ENCODE measurements around the gene PKHD1. TPM values are rescaled to one million over a fixed set of nuclear protein-coding genes. Genes with fewer than 3 reads are reported as not detected.

Gene PKHD1
- total RNA-seq, 1 donor from 2014 or later = 1.3 TPM

DNA sequence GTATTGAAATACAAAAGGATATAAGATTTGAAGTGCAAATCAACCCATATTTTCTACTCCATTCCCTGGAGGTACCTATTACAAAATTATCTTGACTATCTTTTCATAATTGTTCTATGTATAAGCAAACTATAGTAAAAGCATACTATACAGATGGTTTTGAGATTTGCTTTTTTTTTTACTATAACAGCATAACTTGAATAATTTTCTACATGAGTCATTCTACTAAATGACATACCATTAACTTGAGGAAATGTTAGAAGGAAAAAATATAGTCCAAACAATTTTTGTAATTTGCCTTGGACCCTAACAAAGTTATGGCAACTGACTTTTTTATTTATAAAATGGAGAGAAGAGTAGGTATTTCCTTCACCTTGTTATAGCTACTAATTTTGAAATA is 472.7 kb downstream of the PKHD1 start:
- TF ChIP-seq, protein P1, sequence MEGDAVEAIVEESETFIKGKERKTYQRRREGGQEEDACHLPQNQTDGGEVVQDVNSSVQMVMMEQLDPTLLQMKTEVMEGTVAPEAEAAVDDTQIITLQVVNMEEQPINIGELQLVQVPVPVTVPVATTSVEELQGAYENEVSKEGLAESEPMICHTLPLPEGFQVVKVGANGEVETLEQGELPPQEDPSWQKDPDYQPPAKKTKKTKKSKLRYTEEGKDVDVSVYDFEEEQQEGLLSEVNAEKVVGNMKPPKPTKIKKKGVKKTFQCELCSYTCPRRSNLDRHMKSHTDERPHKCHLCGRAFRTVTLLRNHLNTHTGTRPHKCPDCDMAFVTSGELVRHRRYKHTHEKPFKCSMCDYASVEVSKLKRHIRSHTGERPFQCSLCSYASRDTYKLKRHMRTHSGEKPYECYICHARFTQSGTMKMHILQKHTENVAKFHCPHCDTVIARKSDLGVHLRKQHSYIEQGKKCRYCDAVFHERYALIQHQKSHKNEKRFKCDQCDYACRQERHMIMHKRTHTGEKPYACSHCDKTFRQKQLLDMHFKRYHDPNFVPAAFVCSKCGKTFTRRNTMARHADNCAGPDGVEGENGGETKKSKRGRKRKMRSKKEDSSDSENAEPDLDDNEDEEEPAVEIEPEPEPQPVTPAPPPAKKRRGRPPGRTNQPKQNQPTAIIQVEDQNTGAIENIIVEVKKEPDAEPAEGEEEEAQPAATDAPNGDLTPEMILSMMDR (IDR thresholded peaks at IDR 0.05; ENCODE audit: unreplicated experiment) = no peak
- H3K27me3 Mint-ChIP-seq = no peaks in the 10 kb centered on the region

DNA sequence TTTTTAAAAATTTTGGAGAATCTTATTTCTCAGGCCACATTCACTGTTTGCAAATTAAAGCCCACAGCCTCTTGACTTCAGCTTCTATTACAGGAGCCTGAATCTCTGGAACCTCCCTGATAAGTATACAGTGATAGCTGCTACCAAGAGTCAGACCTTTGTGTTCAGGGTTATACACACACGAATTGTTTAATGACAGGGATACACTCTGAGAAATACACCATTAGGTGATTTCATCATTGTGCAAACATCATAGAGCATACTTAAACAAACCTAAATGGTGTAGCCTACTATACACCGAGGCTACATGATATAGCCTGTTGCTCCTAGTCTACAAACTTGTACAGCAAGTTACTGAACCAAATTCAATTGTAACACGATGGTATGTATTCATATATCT is 473.9 kb downstream of the PKHD1 start:
- DNase-seq (ENCODE audit: low spot score, unreplicated experiment) = no peak
- Mint-ChIP-seq H3K4me3 (ENCODE audit: low read depth) (no peak overlapping the region), H3K9me3 (ENCODE audit: low read depth) (no peaks in the 10 kb centered on the region), H3K27me3 (no peaks in the 10 kb centered on the region), H3K36me3 (ENCODE audit: insufficient read depth) (no peaks in the 10 kb centered on the region), H3K27ac (no peak overlapping the region), H3K4me1 (ENCODE audit: low read depth) (no peaks in the 10 kb centered on the region)
- TF ChIP-seq, protein P1 (IDR thresholded peaks at IDR 0.05; ENCODE audit: unreplicated experiment) = no peak

More for the DNA sequence above, 472.7 kb downstream of the PKHD1 start:
- no peaks in the 10 kb centered on the region for H3K9me3 Mint-ChIP-seq (ENCODE audit: low read depth)
- no peaks in the 10 kb centered on the region for H3K36me3 Mint-ChIP-seq (ENCODE audit: insufficient read depth)
- no peak for DNase-seq (ENCODE audit: low spot score, unreplicated experiment)
- H3K27ac Mint-ChIP-seq = no peak overlapping the region
- no peaks in the 10 kb centered on the region for H3K4me1 Mint-ChIP-seq (ENCODE audit: low read depth)
- no peak overlapping the region for H3K4me3 Mint-ChIP-seq (ENCODE audit: low read depth)

DNA sequence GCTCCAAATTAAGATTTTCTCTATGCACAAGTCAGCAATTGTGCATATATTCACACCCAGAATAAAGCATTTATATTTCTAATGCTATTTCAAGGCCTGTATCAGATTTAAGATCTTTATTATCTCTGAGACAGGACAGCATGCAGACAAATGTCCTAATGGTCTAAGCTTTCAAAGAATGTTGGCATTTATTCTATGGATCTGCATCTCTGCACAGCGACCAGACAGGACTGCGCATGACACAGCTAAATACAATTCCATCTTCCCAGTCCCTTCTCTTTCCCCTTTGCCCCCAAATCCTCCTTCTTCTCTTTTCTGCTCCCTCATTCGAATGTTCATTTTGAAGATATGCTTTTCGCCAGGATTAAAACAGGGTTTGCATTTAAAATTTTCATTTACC is 478.5 kb downstream of the PKHD1 start:
- peaks cover 3% of the 10 kb centered on the region for H3K9me3 Mint-ChIP-seq (ENCODE audit: low read depth)
- no peaks in the 10 kb centered on the region for H3K27me3 Mint-ChIP-seq
- no peak overlapping the region for H3K27ac Mint-ChIP-seq
- no peak overlapping the region for H3K4me3 Mint-ChIP-seq (ENCODE audit: low read depth)
- no peak for DNase-seq (ENCODE audit: low spot score, unreplicated experiment)
- H3K4me1 Mint-ChIP-seq (ENCODE audit: low read depth) = no peaks in the 10 kb centered on the region
- no peaks in the 10 kb centered on the region for H3K36me3 Mint-ChIP-seq (ENCODE audit: insufficient read depth)
- TF ChIP-seq, protein P1 (IDR thresholded peaks at IDR 0.05; ENCODE audit: unreplicated experiment) = no peak

DNA sequence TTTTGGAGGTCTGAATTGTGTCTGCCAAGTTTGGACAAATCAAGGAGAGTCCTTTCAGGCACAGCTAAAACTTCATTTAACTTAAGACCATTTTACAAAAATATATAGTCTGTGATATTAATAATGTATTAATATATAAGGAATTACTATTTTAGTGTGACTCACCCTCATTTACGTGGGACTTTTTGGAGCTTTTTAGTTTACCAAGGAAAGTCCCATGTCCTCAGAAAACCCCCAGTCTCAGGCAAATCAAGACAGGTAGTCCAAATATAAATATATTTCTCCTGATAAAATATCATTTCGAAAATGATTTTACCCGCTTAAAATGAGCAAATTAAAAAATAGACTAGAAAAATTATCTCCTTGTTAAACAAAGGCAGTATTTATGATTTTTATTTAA is 479.0 kb downstream of the PKHD1 start:
- H3K9me3 Mint-ChIP-seq (ENCODE audit: low read depth) = peaks cover 3% of the 10 kb centered on the region
- H3K4me3 Mint-ChIP-seq (ENCODE audit: low read depth) = no peak overlapping the region
- DNase-seq (ENCODE audit: low spot score, unreplicated experiment) = no peak
- no peaks in the 10 kb centered on the region for H3K36me3 Mint-ChIP-seq (ENCODE audit: insufficient read depth)
- H3K4me1 Mint-ChIP-seq (ENCODE audit: low read depth) = no peaks in the 10 kb centered on the region
- no peak overlapping the region for H3K27ac Mint-ChIP-seq
- no peaks in the 10 kb centered on the region for H3K27me3 Mint-ChIP-seq
- TF ChIP-seq, protein P1 (IDR thresholded peaks at IDR 0.05; ENCODE audit: unreplicated experiment) = no peak

DNA sequence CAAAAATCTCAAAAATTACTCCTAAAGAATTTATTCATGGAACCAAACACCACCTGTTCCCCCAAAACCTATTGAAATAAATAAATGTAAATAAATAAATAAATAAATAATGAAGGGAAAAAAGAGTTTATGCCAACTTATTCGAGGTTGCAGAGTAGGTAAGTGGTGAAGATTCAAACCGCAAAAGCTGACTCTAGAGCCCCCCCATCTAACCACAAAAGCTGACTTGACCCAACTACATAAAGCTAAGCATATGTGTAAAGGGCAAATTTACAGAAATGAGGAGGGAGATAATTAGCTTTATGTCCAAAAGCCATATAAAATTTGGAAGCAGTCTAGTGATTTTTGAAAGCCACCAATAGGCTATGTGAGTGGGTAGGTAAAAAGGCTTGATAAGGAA is 486.9 kb downstream of the PKHD1 start:
- TF ChIP-seq, protein P1 (IDR thresholded peaks at IDR 0.05; ENCODE audit: unreplicated experiment) = no peak
- Mint-ChIP-seq H3K27ac (no peak overlapping the region), H3K36me3 (ENCODE audit: insufficient read depth) (peaks cover 2% of the 10 kb centered on the region), H3K9me3 (ENCODE audit: low read depth) (peaks cover 22% of the 10 kb centered on the region), H3K27me3 (no peaks in the 10 kb centered on the region), H3K4me3 (ENCODE audit: low read depth) (no peak overlapping the region), H3K4me1 (ENCODE audit: low read depth) (no peaks in the 10 kb centered on the region)
- DNase-seq (ENCODE audit: low spot score, unreplicated experiment) = no peak
